MM.1S (cell line): Measurements from ENCODE around the gene MSI2.

Experiments used
- DNase-seq: peaks from one replicate; pipeline ENCODE4 v3.0.0-alpha.2; 2015
- H2AFZ ChIP-seq: fragments of 300-600 bp; sonication (generic); 2 replicates; pipeline ENCODE4 v1.6.0; 2016; ENCODE audit warnings: antibody characterized with exemption, low read length
- H3F3A ChIP-seq: fragments of 300-600 bp; sonication (generic); 2 replicates; pipeline ENCODE4 v1.6.1; 2016; ENCODE audit warnings: mild to moderate bottlenecking, antibody characterized with exemption, low read length, moderate library complexity, mixed read lengths; ENCODE audit not compliant: insufficient read depth
- H3K27ac ChIP-seq: fragments of 300-600 bp; sonication (generic); 2 replicates; pipeline ENCODE4 v1.5.1; 2016; ENCODE audit warnings: mild to moderate bottlenecking, low read length
- H3K27me3 ChIP-seq: fragments of 300-600 bp; sonication (generic); replicated peaks from 2 replicates; pipeline ENCODE4 v1.6.0; 2016; ENCODE audit warnings: low read length; ENCODE audit not compliant: insufficient read depth
- H3K36me3 ChIP-seq: fragments of 300-600 bp; sonication (generic); replicated peaks from 2 replicates; pipeline ENCODE4 v1.6.1; 2016; ENCODE audit warnings: mild to moderate bottlenecking, low read length, mixed read lengths; ENCODE audit not compliant: insufficient read depth
- H3K4me1 ChIP-seq: fragments of 300-600 bp; sonication (generic); 2 replicates; pipeline ENCODE4 v1.6.1; 2016; ENCODE audit warnings: low read length, mixed read lengths
- H3K4me2 ChIP-seq: fragments of 300-600 bp; sonication (generic); 2 replicates; pipeline ENCODE4 v1.6.0; 2016; ENCODE audit warnings: low read depth, low read length
- H3K4me3 ChIP-seq: fragments of 300-600 bp; sonication (generic); 2 replicates; pipeline ENCODE4 v1.5.1; 2016; ENCODE audit warnings: low read length, mixed read lengths
- H3K79me2 ChIP-seq: fragments of 300-600 bp; sonication (generic); 2 replicates; pipeline ENCODE4 v1.6.1; 2016; ENCODE audit warnings: mixed run types, low read length, mixed read lengths
- H3K9ac ChIP-seq: fragments of 300-600 bp; sonication (generic); 2 replicates; pipeline ENCODE4 v1.6.1; 2016; ENCODE audit warnings: low read length, mixed read lengths
- H3K9me2 ChIP-seq: fragments of 300-600 bp; sonication (generic); replicated peaks from 2 replicates; pipeline ENCODE4 v1.6.1; 2016; ENCODE audit warnings: mild to moderate bottlenecking, low read length, mixed read lengths; ENCODE audit not compliant: insufficient read depth
- H3K9me3 ChIP-seq: fragments of 300-600 bp; sonication (generic); replicated peaks from 2 replicates; pipeline ENCODE4 v1.6.1; 2016; ENCODE audit warnings: mild to moderate bottlenecking, low read length, mixed read lengths; ENCODE audit not compliant: insufficient read depth
- H4K20me1 ChIP-seq: fragments of 300-600 bp; sonication (generic); 2 replicates; pipeline ENCODE4 v1.6.1; 2016; ENCODE audit warnings: mild to moderate bottlenecking, low read length, moderate library complexity, mixed read lengths; ENCODE audit not compliant: insufficient read depth
- CTCF ChIP-seq: fragments of 300-600 bp; sonication (generic); IDR thresholded peaks from 2 replicates; pipeline ENCODE4 v1.5.1; 2016; ENCODE audit warnings: antibody characterized with exemption, low read length, mixed read lengths
- EZH2 ChIP-seq: fragments of 300-600 bp; sonication (generic); optimal IDR thresholded peaks from 2 replicates; pipeline ENCODE3; 2017; ENCODE audit warnings: low read depth, mild to moderate bottlenecking, antibody characterized with exemption, low read length, mixed read lengths
- EZH2phosphoT487 ChIP-seq: fragments of 300-600 bp; sonication (generic); IDR thresholded peaks from 2 replicates; pipeline ENCODE4 v1.6.1; 2018; ENCODE audit warnings: antibody characterized with exemption, low read length

MSI2 gene

GRCh38 chr17:57630736-57631135 is 374.4 kb downstream of the MSI2 start:
- Histone ChIP-seq H3K4me2 (no peak overlapping the region), H3K4me3 (no peak overlapping the region), H3K27me3 (no peaks in the 10 kb centered on the region), H3K9me2 (no peaks in the 10 kb centered on the region), H3K4me1 (peaks cover 20% of the 10 kb centered on the region), H3K9me3 (no peaks in the 10 kb centered on the region), H3K9ac (no peak overlapping the region), H3K27ac (no peak overlapping the region), H3K79me2 (no peaks in the 10 kb centered on the region), H2AFZ (no peak overlapping the region), H3K36me3 (no peaks in the 10 kb centered on the region), H3F3A (no peaks in the 10 kb centered on the region; the same call in 1 of the 2 replicates), H4K20me1 (no peaks in the 10 kb centered on the region)
- DNase-seq = no peak
- TF ChIP-seq CTCF (no peak), EZH2phosphoT487 (no peak), EZH2 (no peak)

- H3K4me2 ChIP-seq = no peak overlapping the region
Measured at GRCh38 chr17:57631871-57632270, 375.5 kb downstream of the MSI2 start.

DNA sequence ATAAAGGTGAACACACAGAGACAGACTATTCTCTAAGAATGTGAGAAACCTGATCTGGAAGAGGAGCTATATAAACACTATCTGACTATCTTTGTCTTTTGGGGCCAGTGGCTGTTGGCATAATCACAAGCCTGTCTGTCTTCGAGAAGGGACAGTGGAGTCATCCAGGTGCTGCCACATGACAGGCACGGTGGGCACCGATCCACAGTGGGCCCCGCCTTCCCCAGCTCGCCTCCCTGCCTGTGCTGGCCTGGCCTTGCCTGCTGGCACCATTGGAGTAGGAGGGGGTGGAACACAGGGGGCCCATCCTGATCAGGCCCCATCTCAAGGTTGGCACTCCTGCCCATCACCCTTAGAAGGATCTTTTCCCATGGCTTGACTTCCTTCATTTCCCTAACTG is 376.0 kb downstream of the MSI2 start:
- no peak overlapping the region for H3K27ac ChIP-seq
- no peaks in the 10 kb centered on the region for H4K20me1 ChIP-seq
- no peak overlapping the region for H3K9ac ChIP-seq
- no peak for DNase-seq
- no peaks in the 10 kb centered on the region for H3K9me3 ChIP-seq
- no peak overlapping the region for H2AFZ ChIP-seq
- no peaks in the 10 kb centered on the region for H3K9me2 ChIP-seq
- TF ChIP-seq EZH2 (no peak), CTCF (no peak), EZH2phosphoT487 (no peak)
- no peak overlapping the region for H3K4me3 ChIP-seq
- H3K4me2 ChIP-seq = no peak overlapping the region
- H3K4me1 ChIP-seq = peaks cover 30% of the 10 kb centered on the region
- no peaks in the 10 kb centered on the region for H3K36me3 ChIP-seq
- H3F3A ChIP-seq = peaks cover 11% of the 10 kb centered on the region
- no peaks in the 10 kb centered on the region for H3K27me3 ChIP-seq
- no peaks in the 10 kb centered on the region for H3K79me2 ChIP-seq

More at GRCh38 chr17:57631871-57632270, 375.5 kb downstream of the MSI2 start:
- Histone ChIP-seq H3K27me3 (no peaks in the 10 kb centered on the region), H3F3A (peaks cover 7% of the 10 kb centered on the region; the same call in 1 of the 2 replicates), H3K9me2 (no peaks in the 10 kb centered on the region), H4K20me1 (no peaks in the 10 kb centered on the region), H2AFZ (no peak overlapping the region), H3K9ac (no peak overlapping the region), H3K4me3 (no peak overlapping the region), H3K79me2 (no peaks in the 10 kb centered on the region), H3K36me3 (no peaks in the 10 kb centered on the region), H3K27ac (no peak overlapping the region), H3K4me1 (peaks cover 30% of the 10 kb centered on the region), H3K9me3 (no peaks in the 10 kb centered on the region)
- TF ChIP-seq EZH2phosphoT487 = no peak
- TF ChIP-seq EZH2 = no peak
- no peak for TF ChIP-seq CTCF
- no peak for DNase-seq
